Spleen (tissue), 7 donors: ENCODE data around the gene MOB3A.

Experiments
- POLR2A ChIP-seq, 3 donors: fragments of 450-650 bp; IDR thresholded peaks; one replicate each; pipeline ENCODE4 v1.5.1; 2017; ENCODE audit warnings: antibody characterized with exemption in 3 of 3, mild to moderate bottlenecking in 1 of 3
- TF ChIP-seq, protein P1 (sequence below), 11 experiments: fragments of 200-600 bp in 7 of 11; fragments of 450-650 bp in 4 of 11; sonication (generic) in 4 of 11; IDR thresholded peaks in 8 of 11; conservative IDR thresholded peaks in 3 of 11; 1 replicate in 7 of 11; 2 replicates in 4 of 11; pipeline versions ENCODE4 v1.4.0 to v1.8.0; 2016 to 2021; ENCODE audit warnings: antibody characterized with exemption in 11 of 11, inconsistent platforms in 4 of 11, mild to moderate bottlenecking in 1 of 11
- donor health status: DM: no; HTN: no; CAD: no; lungs with moderate emphysema.
- donor health status: DM: no; HTN: no; CAD: no.
- donor health status: DM: no; HTN: no; CAD: no.

DNA sequence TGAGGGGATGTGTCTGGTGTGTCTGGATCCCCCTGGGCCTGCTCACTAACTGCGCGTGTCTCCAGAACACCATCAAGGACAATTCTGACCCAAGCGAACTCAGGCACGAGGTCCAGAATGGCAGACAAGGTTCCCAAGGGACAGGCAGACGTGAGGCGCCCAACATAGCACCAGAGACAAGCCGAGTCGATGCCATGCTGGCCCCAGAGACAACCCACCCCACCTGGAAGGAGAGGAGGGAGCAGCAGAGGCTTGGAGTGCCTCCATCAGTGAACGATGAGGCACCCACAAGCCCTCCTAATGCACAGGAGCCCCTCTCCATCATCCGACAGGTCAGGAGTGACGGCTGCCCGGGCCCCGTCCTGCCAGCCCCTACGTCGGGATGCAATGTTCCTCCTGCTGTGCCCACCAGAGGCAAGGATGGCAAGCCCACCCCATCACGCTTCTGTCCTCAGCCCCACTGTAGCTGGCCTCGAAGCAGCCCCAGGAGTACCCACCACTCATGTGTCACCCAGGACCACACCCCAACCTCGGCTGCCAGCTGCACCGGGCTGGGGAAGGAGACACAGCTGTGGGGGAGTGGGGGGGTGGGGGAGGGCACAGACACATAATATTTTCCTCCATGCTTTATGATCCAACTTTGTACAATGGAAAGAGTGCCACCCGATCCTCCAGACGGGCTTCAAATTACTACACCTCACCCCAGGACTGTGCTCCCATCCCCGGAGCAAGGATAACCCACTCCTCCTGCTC lies 43.4 kb upstream of the MOB3A start:
- TF ChIP-seq, protein P1, sequence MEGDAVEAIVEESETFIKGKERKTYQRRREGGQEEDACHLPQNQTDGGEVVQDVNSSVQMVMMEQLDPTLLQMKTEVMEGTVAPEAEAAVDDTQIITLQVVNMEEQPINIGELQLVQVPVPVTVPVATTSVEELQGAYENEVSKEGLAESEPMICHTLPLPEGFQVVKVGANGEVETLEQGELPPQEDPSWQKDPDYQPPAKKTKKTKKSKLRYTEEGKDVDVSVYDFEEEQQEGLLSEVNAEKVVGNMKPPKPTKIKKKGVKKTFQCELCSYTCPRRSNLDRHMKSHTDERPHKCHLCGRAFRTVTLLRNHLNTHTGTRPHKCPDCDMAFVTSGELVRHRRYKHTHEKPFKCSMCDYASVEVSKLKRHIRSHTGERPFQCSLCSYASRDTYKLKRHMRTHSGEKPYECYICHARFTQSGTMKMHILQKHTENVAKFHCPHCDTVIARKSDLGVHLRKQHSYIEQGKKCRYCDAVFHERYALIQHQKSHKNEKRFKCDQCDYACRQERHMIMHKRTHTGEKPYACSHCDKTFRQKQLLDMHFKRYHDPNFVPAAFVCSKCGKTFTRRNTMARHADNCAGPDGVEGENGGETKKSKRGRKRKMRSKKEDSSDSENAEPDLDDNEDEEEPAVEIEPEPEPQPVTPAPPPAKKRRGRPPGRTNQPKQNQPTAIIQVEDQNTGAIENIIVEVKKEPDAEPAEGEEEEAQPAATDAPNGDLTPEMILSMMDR (IDR thresholded peaks at IDR 0.05 in 8 of 11, conservative IDR thresholded peaks at IDR 0.05 in 3 of 11), result no peak
- no peak for TF ChIP-seq POLR2A (IDR thresholded peaks at IDR 0.05)
